ENCODE results near the gene ADAMTSL1.

ADAMTSL1 gene

GRCh38 chr9:18748251-18748701, 274.3 kb downstream of the ADAMTSL1 start (continued):
- TF ChIP-seq REST (tag by site-specific recombination; IDR thresholded peaks at IDR 0.05) (no peak), ZNF549 (tag by site-specific recombination; IDR thresholded peaks at IDR 0.05) (no peak), PATZ1 (tag by site-specific recombination; IDR thresholded peaks at IDR 0.05) (no peak), ZNF354C (tag by site-specific recombination; IDR thresholded peaks at IDR 0.05; ENCODE audit: borderline replicate concordance, low read depth) (no peak), ZNF335 (tag by site-specific recombination; conservative IDR thresholded peaks at IDR 0.05) (no peak), ZBTB8A (tag by site-specific recombination; IDR thresholded peaks at IDR 0.05) (no peak), SETDB1 (IDR thresholded peaks at IDR 0.05; ENCODE audit: insufficient read length, low read length) (no peak)

GRCh38 chr9:18749711-18750110, 275.8 kb downstream of the ADAMTSL1 start:
- no peak overlapping the region for H3K27ac ChIP-seq (ENCODE audit: extremely low read depth, low read depth, low read length)
- ChIA-PET CTCF (no interaction called here), POLR2A (no interaction called here)
- H3K4me1 ChIP-seq (ENCODE audit: control insufficient read depth, insufficient read depth, low read length) = no peaks in the 10 kb centered on the region
- no peaks in the 10 kb centered on the region for H3K36me3 ChIP-seq (ENCODE audit: control insufficient read depth in 2 of 2, insufficient read depth in 1 of 2, low read length in 2 of 2)
- no peaks in the 10 kb centered on the region for H3K9me3 ChIP-seq (ENCODE audit: control insufficient read depth, insufficient read depth, low read depth, low read length)
- no peak overlapping the region for H3K4me3 ChIP-seq (ENCODE audit: low read depth, low read length)
- TF ChIP-seq ZNF274 (IDR thresholded peaks at IDR 0.05; ENCODE audit: low read length) (no peak), ZNF274 (tag by site-specific recombination; IDR thresholded peaks at IDR 0.05; ENCODE audit: borderline replicate concordance) (no peak), PRDM6 (tag by site-specific recombination; IDR thresholded peaks at IDR 0.05) (no peak), ZNF280C (tag by site-specific recombination; IDR thresholded peaks at IDR 0.05) (no peak), SCRT2 (tag by site-specific recombination; IDR thresholded peaks at IDR 0.05) (no peak), ZNF843 (tag by site-specific recombination; IDR thresholded peaks at IDR 0.05) (no peak), ZNF544 (tag by site-specific recombination; IDR thresholded peaks at IDR 0.05) (no peak), ELK4 (IDR thresholded peaks at IDR 0.05; ENCODE audit: borderline replicate concordance, low read depth, low read length) (no peak), KLF7 (tag by site-specific recombination; IDR thresholded peaks at IDR 0.05; ENCODE audit: borderline replicate concordance) (no peak), ATF2 (tag by site-specific recombination; IDR thresholded peaks at IDR 0.05; ENCODE audit: low read depth) (no peak), PRDM2 (tag by site-specific recombination; IDR thresholded peaks at IDR 0.05; ENCODE audit: borderline replicate concordance) (no peak)
